Astrocyte of the spinal cord (primary cell): ENCODE data around the gene ILF3.

ENCODE experiments used
- DNase-seq: peaks from one replicate; pipeline ENCODE4 v3.0.0; 2011; ENCODE audit warnings: low read depth, low spot score
- H3K4me3 ChIP-seq: 2 replicates; pipeline ENCODE4 v1.5.1; 2011; ENCODE audit warnings: low read depth, mild to moderate bottlenecking, low read length, moderate library complexity
- in situ Hi-C: cut with HindIII; loops from 2 replicates; pipeline ENCODE4 v1.10.0; 2017; ENCODE audit warnings: low sequenced_read_pairs
- TF ChIP-seq, protein P1 (sequence below): IDR thresholded peaks from 2 replicates; pipeline ENCODE4 v1.5.1; 2012; ENCODE audit warnings: low read depth, mild to moderate bottlenecking, low read length, inconsistent platforms

The ILF3 gene

DNA sequence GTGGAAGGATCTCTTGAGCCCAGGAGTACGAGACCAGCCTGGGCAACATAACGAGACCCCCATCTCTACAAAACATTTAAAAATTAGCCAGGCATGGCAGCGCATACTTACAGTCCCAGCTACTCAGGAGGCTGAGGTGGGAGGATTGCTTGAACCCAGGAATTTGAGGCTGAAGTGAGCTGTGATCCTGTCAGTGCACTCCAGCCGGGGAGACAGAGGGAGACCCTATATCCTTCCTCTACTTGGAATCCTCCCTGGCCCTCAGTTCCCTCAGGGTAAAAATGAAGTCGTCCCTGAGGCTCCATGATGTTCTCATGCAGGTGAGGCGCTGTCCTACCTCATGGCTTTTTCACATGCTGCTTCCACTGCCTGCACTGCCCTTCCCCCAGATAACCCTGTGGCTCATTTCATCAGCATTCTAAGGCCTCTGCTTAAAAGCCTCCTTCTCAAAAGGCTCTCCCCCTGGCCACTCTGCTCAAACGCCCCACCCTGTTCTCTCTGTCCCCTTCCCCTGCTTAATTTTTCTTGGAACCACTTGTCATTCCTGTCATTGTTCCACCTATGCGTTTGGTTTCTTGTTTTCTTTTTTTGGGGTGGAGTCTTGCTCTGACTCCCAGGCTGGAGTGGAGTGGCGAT lies 82.9 kb downstream of the ILF3 start:
- TF ChIP-seq, protein P1, sequence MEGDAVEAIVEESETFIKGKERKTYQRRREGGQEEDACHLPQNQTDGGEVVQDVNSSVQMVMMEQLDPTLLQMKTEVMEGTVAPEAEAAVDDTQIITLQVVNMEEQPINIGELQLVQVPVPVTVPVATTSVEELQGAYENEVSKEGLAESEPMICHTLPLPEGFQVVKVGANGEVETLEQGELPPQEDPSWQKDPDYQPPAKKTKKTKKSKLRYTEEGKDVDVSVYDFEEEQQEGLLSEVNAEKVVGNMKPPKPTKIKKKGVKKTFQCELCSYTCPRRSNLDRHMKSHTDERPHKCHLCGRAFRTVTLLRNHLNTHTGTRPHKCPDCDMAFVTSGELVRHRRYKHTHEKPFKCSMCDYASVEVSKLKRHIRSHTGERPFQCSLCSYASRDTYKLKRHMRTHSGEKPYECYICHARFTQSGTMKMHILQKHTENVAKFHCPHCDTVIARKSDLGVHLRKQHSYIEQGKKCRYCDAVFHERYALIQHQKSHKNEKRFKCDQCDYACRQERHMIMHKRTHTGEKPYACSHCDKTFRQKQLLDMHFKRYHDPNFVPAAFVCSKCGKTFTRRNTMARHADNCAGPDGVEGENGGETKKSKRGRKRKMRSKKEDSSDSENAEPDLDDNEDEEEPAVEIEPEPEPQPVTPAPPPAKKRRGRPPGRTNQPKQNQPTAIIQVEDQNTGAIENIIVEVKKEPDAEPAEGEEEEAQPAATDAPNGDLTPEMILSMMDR = no peak
- H3K4me3 ChIP-seq = no peak overlapping the region
- in situ Hi-C loops = no loop called here
- no peak for DNase-seq

DNA sequence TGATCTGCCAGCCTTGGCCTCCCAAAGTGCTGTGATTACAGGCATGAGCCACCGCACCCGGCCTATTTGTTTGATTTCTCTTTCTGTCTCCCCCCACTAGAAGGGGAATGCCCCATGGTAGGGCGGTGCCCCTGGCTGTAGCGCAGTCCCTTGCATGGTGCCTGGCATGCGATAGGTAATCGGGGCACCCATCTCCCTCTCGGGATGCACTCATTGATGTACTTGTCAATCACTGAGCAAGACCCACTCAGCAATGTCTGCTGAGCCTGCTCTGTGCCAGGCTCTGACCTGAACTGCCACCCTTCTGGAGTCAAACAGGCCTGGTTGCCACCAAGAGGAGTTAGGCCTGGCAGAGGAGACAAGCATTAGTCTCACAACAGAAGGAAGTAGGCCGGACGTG lies 83.6 kb downstream of the ILF3 start:
- TF ChIP-seq, protein P1 = no peak
- H3K4me3 ChIP-seq = no peak overlapping the region
- DNase-seq = no peak
- in situ Hi-C loops = no loop called here

DNA sequence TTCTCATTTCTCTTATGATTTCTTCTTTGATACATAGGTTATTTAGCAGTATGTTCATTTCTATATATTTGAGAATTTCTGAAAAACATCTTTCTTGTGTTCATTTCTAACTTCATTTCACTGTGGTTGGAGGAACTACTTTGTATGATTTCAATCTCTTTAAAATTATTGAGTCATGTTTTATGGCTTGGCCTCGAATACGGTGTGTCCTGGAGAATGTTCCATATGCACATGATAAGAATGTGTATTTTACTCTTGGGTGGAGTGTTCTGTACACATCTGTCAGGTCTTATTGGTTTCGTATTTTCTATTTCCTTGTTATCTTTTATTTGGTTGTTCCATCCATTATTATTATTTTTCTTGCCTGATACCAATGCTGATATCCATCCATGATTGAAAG lies 86.7 kb downstream of the ILF3 start:
- no peak for DNase-seq
- TF ChIP-seq, protein P1 = no peak
- in situ Hi-C loops = no loop called here
- H3K4me3 ChIP-seq = no peak overlapping the region
